H1 (cell line): Measurements from ENCODE around the gene TBX3. TPM values are rescaled to one million over a fixed set of nuclear protein-coding genes. Genes with fewer than 3 reads are reported as not detected.

Source experiments
- ATF3 ChIP-seq: IDR thresholded peaks from 2 replicates; pipeline ENCODE4 v1.6.1; 2011; ENCODE audit warnings: low read depth, mild to moderate bottlenecking, low read length; ENCODE audit not compliant: insufficient read depth
- CBX5 ChIP-seq: fragments of 300-800, 300-1000 bp; sonication (generic); IDR thresholded peaks from 2 replicates; pipeline ENCODE4 v1.7.1; 2016; ENCODE audit warnings: antibody characterized with exemption, low read length, low read depth
- CHD7 ChIP-seq: fragments of 300-600 bp; sonication (generic); IDR thresholded peaks from 2 replicates; pipeline ENCODE4 v1.7.1; 2012; ENCODE audit warnings: low read length, moderate library complexity, mild to moderate bottlenecking, inconsistent platforms; ENCODE audit not compliant: insufficient replicate concordance
- EZH2 ChIP-seq: fragments of 200-600 bp; sonication (generic); IDR thresholded peaks from 2 replicates; pipeline ENCODE4 v1.7.1; 2012; ENCODE audit warnings: low read depth, mild to moderate bottlenecking, moderate library complexity, low read length, inconsistent platforms; ENCODE audit not compliant: severe bottlenecking
- HDAC2 ChIP-seq, 2 experiments: fragments of 300-600 bp in 1 of 2; sonication (generic) in 1 of 2; IDR thresholded peaks; 2 replicates each; pipeline ENCODE4 v1.6.1; 2011 to 2012; ENCODE audit warnings: low read depth in 2 of 2, low read length in 2 of 2, mild to moderate bottlenecking in 2 of 2, moderate library complexity in 2 of 2, borderline replicate concordance in 1 of 2, inconsistent platforms in 1 of 2
- JUN ChIP-seq: IDR thresholded peaks from 2 replicates; pipeline ENCODE4 v1.6.1; 2011; ENCODE audit warnings: low read depth, mild to moderate bottlenecking, improper control_type of control experiment, low read length
- PHF8 ChIP-seq: fragments of 200-600 bp; sonication (generic); conservative IDR thresholded peaks from 2 replicates; pipeline ENCODE4 v1.7.1; 2012; ENCODE audit warnings: low read depth, mild to moderate bottlenecking, inconsistent platforms, low read length, moderate library complexity
- RAD21 ChIP-seq, 2 experiments: IDR thresholded peaks in 1 of 2; conservative IDR thresholded peaks in 1 of 2; 2 replicates each; pipeline ENCODE4 v1.6.1; 2011; ENCODE audit warnings: low read depth in 2 of 2, low read length in 2 of 2, improper control_type of control experiment in 1 of 2, inconsistent platforms in 1 of 2, mild to moderate bottlenecking in 1 of 2, moderate library complexity in 1 of 2
- YY1 ChIP-seq: IDR thresholded peaks from 2 replicates; pipeline ENCODE4 v1.6.1; 2011; ENCODE audit warnings: low read depth, mild to moderate bottlenecking, low read length
- polyA plus RNA-seq, 7 experiments: library from polyadenylated mRNA; depleted of rRNA in 3 of 7; stranded (reverse) in 5 of 7; unstranded in 2 of 7; fragments of >200 nt in 5 of 7; fragments of 200-250 nt in 2 of 7; gene quantifications; 1 replicate in 5 of 7; 2 replicates in 1 of 7; 4 replicates in 1 of 7; pipeline versions ENCODE4 v1.2.1 to v1.2.3, GENCODE V29; 2011 to 2013; ENCODE audit warnings: missing spikeins in 2 of 7, mixed read lengths in 2 of 7
- total RNA-seq: library from RNA; stranded (reverse); fragmentation: NEBNext Ultra II Directional; extraction: Animal tissue kit (Norgen Biotek cat#: 25700); gene quantifications from 2 replicates; pipeline ENCODE4 v1.2.1, GENCODE V29; 2021

TBX3 gene
- total and polyA plus RNA-seq, 2 of the 8 experiments (the other 6 are each of a cell fraction or from before 2014, with no cell fraction given), result 0.09 to 1.0 TPM

DNA sequence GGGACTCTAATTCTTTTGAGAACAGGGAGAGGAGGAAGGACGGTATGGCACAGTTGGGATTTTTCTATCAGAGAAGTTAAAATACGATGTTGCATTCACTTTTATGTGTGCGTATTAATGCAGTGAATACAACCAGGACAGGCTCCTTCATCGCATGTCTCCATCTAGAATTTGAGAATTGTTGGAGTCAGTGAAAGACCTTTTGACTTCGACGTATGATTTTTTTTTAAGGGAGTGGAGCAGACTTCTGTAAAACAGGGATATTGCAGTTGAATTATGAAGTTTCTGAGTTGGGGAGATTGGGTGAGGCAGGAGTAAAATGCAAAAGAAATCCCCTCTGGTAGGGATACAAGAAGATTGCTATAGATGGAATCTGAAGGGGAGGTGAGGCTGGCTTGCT lies 9.6 kb upstream of the TBX3 start (continued):
- no peak for TF ChIP-seq CHD7
- TF ChIP-seq ATF3, result no peak
- TF ChIP-seq PHF8, result no peak
- TF ChIP-seq EZH2, result no peak
- TF ChIP-seq CBX5, result no peak
- TF ChIP-seq JUN, result no peak
- no peak for TF ChIP-seq YY1
- TF ChIP-seq RAD21 (IDR thresholded peaks at IDR 0.05 in 1 of 2, conservative IDR thresholded peaks at IDR 0.05 in 1 of 2; ENCODE audit: low read depth in 2 of 2, low read length in 2 of 2), result no peak
- TF ChIP-seq HDAC2 (IDR thresholded peaks at IDR 0.05; ENCODE audit: borderline replicate concordance in 1 of 2, low read depth in 2 of 2, low read length in 2 of 2), result no peak
